GM12892 (cell line): ENCODE measurements around the gene PCDHA1.

ENCODE experiments used
- POLR2A ChIP-seq: IDR thresholded peaks from 2 replicates; pipeline ENCODE4 v1.6.1; 2011; ENCODE audit warnings: low read depth, low read length, control low read depth
- POLR2AphosphoS5 ChIP-seq: IDR thresholded peaks from 2 replicates; pipeline ENCODE4 v1.6.1; 2011; ENCODE audit warnings: low read depth, low read length, control low read depth
- TAF1 ChIP-seq: IDR thresholded peaks from 2 replicates; pipeline ENCODE4 v1.6.1; 2011; ENCODE audit warnings: low read depth, mild to moderate bottlenecking, control low read depth, low read length, borderline replicate concordance

DNA sequence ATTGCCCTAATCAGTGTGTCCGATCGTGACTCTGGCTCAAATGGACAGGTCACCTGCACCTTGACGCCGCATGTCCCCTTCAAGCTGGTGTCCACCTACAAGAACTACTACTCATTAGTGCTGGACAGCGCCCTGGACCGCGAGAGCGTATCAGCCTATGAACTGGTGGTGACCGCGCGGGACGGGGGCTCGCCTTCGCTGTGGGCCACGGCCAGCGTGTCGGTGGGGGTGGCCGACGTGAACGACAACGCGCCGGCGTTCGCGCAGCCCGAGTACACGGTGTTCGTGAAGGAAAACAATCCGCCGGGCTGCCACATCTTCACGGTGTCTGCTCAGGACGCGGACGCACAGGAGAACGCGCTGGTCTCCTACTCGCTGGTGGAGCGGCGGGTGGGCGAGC, 97.4 kb downstream of the PCDHA1 start:
- TF ChIP-seq POLR2A (no peak), POLR2AphosphoS5 (no peak), TAF1 (no peak)
